GM18861 (cell line): ENCODE results near the gene BEND5.

Experiments used
- ATAC-seq: cut with Tn5 transposase; IDR thresholded peaks from one replicate; pipeline ENCODE4 v1.9.1; 2021; ENCODE audit not compliant: unreplicated experiment

BEND5 gene

DNA sequence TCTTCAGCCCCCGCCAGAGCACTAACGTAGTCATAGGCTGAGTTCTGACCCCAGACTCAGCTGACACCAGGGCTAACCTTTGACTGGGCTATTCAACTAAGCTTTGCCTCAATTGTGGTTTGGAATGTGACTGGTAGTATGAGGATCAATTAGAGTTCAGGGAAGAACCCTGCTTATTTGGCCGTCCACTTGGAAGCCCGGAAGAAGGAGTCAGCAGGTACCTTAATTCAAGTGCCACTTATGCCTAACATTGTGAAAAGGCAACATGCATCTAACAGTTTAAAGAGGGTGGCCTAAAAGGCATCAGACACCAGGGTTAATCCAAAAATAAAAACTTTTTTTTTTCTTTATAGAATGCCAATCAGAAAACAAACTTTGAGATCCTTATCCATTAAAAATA lies 92.3 kb downstream of the BEND5 start:
- no peak for ATAC-seq

DNA sequence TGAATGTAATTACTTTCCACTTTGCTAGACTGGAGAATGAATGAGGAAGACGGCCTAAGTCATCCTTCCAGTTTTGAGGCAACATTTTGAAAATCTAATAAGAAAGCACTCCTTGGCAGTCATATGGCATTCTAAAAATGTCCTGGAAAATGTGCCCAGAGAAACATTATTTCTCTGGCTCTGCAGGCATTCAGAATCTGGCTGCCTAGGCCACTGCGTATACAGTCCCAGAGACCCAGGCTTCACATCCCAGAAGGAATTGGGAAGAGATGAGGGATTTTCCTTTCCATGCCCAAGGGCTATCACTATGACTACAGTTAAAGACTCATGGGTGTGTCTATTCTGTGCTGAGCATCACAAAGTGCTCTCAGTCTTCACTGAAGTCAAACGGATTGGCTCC lies 92.9 kb downstream of the BEND5 start:
- ATAC-seq = no peak

DNA sequence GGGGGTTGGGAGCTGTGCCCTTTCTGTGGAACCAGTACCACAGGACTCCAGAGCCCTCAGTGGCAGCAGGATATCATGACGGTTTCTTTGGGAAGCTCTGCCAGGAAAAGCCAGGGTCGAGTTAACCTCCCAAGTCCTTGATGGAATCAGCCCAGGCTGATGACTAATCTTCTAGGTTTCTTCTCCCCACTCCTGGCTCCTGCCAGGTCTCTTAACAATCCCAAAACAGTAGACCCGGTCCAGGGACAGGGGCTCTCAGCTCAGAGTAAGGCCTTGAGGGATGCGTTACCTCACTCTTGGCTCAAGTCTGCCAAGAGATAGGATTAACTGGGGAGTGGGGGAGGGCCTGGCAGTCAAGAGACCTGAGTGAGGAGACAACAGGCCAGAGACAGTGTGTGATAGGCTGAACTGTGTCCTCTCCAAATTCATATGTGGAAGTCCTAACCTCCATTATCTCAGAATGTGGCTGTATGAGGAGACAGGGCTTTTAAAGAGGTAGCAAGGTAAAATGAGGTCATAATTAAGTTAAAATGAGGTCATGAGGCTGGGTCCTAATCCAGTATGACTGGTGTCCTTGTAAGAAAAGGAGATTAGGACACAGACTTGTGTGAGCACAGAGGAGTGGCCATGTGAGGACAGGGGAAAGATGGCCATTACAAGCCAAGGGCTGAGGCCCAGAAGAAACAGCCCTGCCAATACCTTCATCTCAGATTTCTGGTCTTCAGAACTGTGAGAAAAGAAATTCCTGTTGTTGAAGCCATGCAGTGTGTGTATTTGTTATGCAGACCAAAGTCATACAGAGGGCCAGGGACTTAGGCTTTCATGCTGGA lies 95.0 kb downstream of the BEND5 start:
- ATAC-seq = no peak

DNA sequence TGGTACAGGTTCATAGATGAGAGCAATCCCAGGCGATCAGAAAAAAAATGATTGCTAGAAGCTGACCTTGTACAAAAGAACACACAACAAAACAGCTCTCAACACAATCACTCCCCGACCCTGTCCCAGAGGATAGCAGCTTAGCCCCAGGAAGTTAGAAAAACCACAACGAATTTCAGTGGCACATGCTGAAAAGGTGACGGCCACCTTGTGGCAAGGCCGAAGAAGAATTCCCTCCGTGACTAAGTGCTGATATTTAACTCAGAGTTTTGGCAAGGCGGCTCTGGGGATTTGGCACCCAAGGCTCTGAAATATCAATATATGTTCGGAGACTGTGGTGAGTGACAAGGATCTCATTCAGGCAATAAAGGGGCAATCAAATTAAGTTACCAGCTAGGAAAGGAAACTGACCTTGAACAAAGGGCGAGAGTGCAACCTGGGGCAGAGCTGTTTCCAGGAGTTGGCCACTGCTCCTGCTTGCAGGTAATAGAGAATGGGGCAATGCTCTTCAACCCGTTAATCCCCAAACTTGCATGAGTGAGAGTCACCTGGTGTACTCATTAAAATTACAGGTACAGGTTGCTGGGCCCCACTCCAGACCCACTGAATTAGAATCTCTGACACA lies 96.2 kb downstream of the BEND5 start:
- ATAC-seq = no peak

DNA sequence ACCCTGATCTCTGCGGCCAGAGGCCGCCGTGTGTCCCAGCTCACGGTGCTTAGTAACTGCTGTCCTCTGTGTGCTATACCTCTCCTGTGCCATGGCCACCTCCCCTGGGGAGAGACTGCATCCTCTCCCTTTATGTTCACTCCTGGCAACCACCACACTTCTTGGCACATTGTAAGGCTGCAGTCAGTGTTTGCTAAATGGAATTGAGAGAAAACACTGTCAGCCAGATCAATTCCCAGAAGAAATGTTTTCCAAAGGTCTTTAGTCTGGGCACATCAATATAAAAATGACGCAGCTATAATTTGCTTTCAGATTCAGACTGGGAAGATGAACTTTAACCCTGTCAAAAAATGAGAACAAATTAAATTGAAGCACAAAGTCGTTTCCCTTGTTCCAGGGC lies 96.8 kb downstream of the BEND5 start:
- no peak for ATAC-seq

DNA sequence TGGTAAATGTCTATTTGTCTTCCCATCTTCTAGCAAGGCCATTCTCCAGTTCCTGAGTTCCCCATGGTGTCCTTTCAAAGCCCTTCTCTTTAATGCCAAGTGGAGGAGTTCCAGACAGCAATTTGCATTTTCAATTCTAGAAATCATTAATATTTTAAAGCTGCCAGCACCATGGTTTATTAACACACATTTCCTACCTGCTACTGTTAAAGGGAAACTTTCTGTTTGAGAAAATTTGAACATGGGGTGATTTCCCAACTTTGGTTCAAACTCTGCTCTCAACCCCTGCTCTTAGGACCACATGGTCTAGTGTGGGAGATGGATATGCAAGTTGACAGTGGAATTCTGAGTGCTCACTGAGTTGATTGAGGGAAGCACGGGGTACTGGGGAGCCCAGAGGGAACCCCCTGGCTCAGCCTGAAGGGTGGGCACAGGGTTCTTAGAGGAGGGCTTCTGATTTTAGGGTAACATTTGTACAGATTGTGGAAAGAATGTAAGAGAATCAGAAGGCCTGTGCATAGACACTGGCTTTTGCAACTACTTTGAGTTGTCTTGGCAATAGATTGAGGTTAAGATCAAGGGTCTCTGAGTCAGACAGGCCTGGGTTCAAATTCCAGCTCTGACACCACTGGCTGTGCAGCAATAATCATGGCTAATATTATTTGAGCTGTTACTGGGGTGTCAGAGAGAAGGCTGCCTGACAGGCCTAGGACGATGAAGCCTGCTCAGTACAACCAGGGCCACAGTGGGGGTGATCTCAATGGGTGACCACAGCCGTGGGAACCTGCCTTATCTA lies 97.8 kb downstream of the BEND5 start:
- ATAC-seq = peak; percentile 45
